ENCODE results near the gene DNASE1L3. TPM values are rescaled to one million over a fixed set of nuclear protein-coding genes. Genes with fewer than 3 reads are reported as not detected.

DNASE1L3 gene
- polyA plus RNA-seq, 1 experiment: not detected

- Histone ChIP-seq H3K27ac (ENCODE audit: low read depth, low read length) (no peak overlapping the region), H3K9me3 (ENCODE audit: control insufficient read depth, insufficient read depth, low read length) (no peaks in the 10 kb centered on the region; the same call in 1 of the 2 replicates), H3K4me3 (ENCODE audit: low read depth, low read length) (no peak overlapping the region), H3K27me3 (ENCODE audit: control insufficient read depth, insufficient read depth, low read length) (peaks cover 11% of the 10 kb centered on the region)
- ChIA-PET POLR2A (no interaction called here), CTCF (interaction anchor here (1.6 to 3.1 kb wide), 3 partner anchors 10 to 98 kb away, joined by 3 to 24 read pairs (median 4); partner anchors contain the start of genes HTD2 and RPP14)
- DNase-seq (ENCODE audit: low read depth, low spot score): no peak
- no peak for TF ChIP-seq CTCF (IDR thresholded peaks at IDR 0.05; ENCODE audit: low read depth, low read length)
Measured at GRCh38 chr3:58207954-58208353, 2.8 kb downstream of the DNASE1L3 start.

- H3K9me3 ChIP-seq (ENCODE audit: control insufficient read depth, insufficient read depth, low read length): no peaks in the 10 kb centered on the region; the same call in 1 of the 2 replicates
- peaks cover 10% of the 10 kb centered on the region for H3K27me3 ChIP-seq (ENCODE audit: control insufficient read depth, insufficient read depth, low read length)
- DNase-seq (ENCODE audit: low read depth, low spot score): no peak
- CTCF ChIA-PET: no interaction called here
- H3K4me3 ChIP-seq (ENCODE audit: low read depth, low read length): no peak overlapping the region
- TF ChIP-seq CTCF (IDR thresholded peaks at IDR 0.05; ENCODE audit: low read depth, low read length): no peak
- peak overlapping the region; percentile 21 for H3K27ac ChIP-seq (ENCODE audit: low read depth, low read length)
- POLR2A ChIA-PET: no interaction called here
Measured at GRCh38 chr3:58206406-58207011, 4.3 kb downstream of the DNASE1L3 start.

GRCh38 chr3:58205981-58206380 lies 4.8 kb downstream of the DNASE1L3 start:
- no peaks in the 10 kb centered on the region; the same call in 1 of the 2 replicates for H3K9me3 ChIP-seq (ENCODE audit: control insufficient read depth, insufficient read depth, low read length)
- CTCF ChIA-PET: interaction anchor here (0.5 to 1.6 kb wide), 3 partner anchors 12 to 362 kb away, joined by 4 to 9 read pairs (median 7); no protein-coding TSS in a partner anchor
- H3K27ac ChIP-seq (ENCODE audit: low read depth, low read length): no peak overlapping the region
- no peak overlapping the region for H3K4me3 ChIP-seq (ENCODE audit: low read depth, low read length)
- POLR2A ChIA-PET: no interaction called here
- H3K27me3 ChIP-seq (ENCODE audit: control insufficient read depth, insufficient read depth, low read length): peaks cover 6% of the 10 kb centered on the region
- TF ChIP-seq CTCF (IDR thresholded peaks at IDR 0.05; ENCODE audit: low read depth, low read length): no peak
- DNase-seq (ENCODE audit: low read depth, low spot score): no peak

- no peak for TF ChIP-seq CTCF (IDR thresholded peaks at IDR 0.05; ENCODE audit: low read depth, low read length)
- ChIA-PET CTCF (interaction anchor here (1.1 to 1.6 kb wide), 2 partner anchors 13 to 27 kb away, joined by 7 to 9 read pairs; no protein-coding TSS in a partner anchor), POLR2A (no interaction called here)
Measured at GRCh38 chr3:58204720-58205119, 6.1 kb downstream of the DNASE1L3 start.

GRCh38 chr3:58203541-58203940 lies 7.2 kb downstream of the DNASE1L3 start:
- no peaks in the 10 kb centered on the region for H3K27me3 ChIP-seq (ENCODE audit: control insufficient read depth, insufficient read depth, low read length)
- TF ChIP-seq CTCF (IDR thresholded peaks at IDR 0.05; ENCODE audit: low read depth, low read length): no peak
- no peak for DNase-seq (ENCODE audit: low read depth, low spot score)
- no peak overlapping the region for H3K27ac ChIP-seq (ENCODE audit: low read depth, low read length)
- no peaks in the 10 kb centered on the region; the same call in 1 of the 2 replicates for H3K9me3 ChIP-seq (ENCODE audit: control insufficient read depth, insufficient read depth, low read length)
- CTCF ChIA-PET: interaction anchor here (0.6 to 1.8 kb wide), 4 partner anchors 14 to 107 kb away, joined by 3 to 9 read pairs (median 4); partner anchors contain the start of genes HTD2 and RPP14
- no peak overlapping the region for H3K4me3 ChIP-seq (ENCODE audit: low read depth, low read length)
- POLR2A ChIA-PET: no interaction called here

More at GRCh38 chr3:58204720-58205119, 6.1 kb downstream of the DNASE1L3 start:
- H3K27me3 ChIP-seq (ENCODE audit: control insufficient read depth, insufficient read depth, low read length): peaks cover 5% of the 10 kb centered on the region
- H3K4me3 ChIP-seq (ENCODE audit: low read depth, low read length): no peak overlapping the region
- H3K9me3 ChIP-seq (ENCODE audit: control insufficient read depth, insufficient read depth, low read length): no peaks in the 10 kb centered on the region; the same call in 1 of the 2 replicates
- no peak for DNase-seq (ENCODE audit: low read depth, low spot score)
- no peak overlapping the region for H3K27ac ChIP-seq (ENCODE audit: low read depth, low read length)
